AG08395 (cell line): ENCODE data around the gene FBN1.

ENCODE experiments used
- DNase-seq: peaks from one replicate; pipeline ENCODE4 v3.0.0; 2012; ENCODE audit warnings: mixed read lengths, low spot score

The FBN1 gene

GRCh38 chr15:48553559-48553958 is 92.0 kb downstream of the FBN1 start:
- DNase-seq, result no peak

GRCh38 chr15:48550822-48551525 is 94.5 kb downstream of the FBN1 start:
- DNase-seq, result no peak

GRCh38 chr15:48548455-48548854 is 97.1 kb downstream of the FBN1 start:
- no peak for DNase-seq

- DNase-seq, result no peak
Observed at GRCh38 chr15:48547286-48547685, 98.2 kb downstream of the FBN1 start.

- DNase-seq, result no peak
Observed at GRCh38 chr15:48546296-48546695, 99.2 kb downstream of the FBN1 start.

- no peak for DNase-seq
Observed at GRCh38 chr15:48544778-48545177, 100.7 kb downstream of the FBN1 start.

- DNase-seq, result peak; percentile 80
Observed at GRCh38 chr15:48541341-48542278, 103.9 kb downstream of the FBN1 start.

GRCh38 chr15:48540756-48541155 is 104.8 kb downstream of the FBN1 start:
- DNase-seq, result no peak

GRCh38 chr15:48538941-48539340 is 106.6 kb downstream of the FBN1 start:
- no peak for DNase-seq

GRCh38 chr15:48537271-48538113 is 108.0 kb downstream of the FBN1 start:
- DNase-seq, result peak; percentile 29

GRCh38 chr15:48536681-48537091 is 108.8 kb downstream of the FBN1 start:
- peak; percentile 35 for DNase-seq

GRCh38 chr15:48533982-48534381 is 111.5 kb downstream of the FBN1 start:
- DNase-seq, result no peak

- DNase-seq, result no peak
Observed at GRCh38 chr15:48532946-48533345, 112.6 kb downstream of the FBN1 start.

GRCh38 chr15:48530528-48530927 is 115.0 kb downstream of the FBN1 start:
- no peak for DNase-seq

GRCh38 chr15:48528921-48529320 is 116.6 kb downstream of the FBN1 start:
- no peak for DNase-seq

GRCh38 chr15:48527517-48527916 is 118.0 kb downstream of the FBN1 start:
- DNase-seq, result no peak

- DNase-seq, result no peak
Observed at GRCh38 chr15:48522911-48523310, 122.6 kb downstream of the FBN1 start.

- no peak for DNase-seq
Observed at GRCh38 chr15:48522123-48522522, 123.4 kb downstream of the FBN1 start.

- no peak for DNase-seq
Observed at GRCh38 chr15:48520376-48521155, 124.9 kb downstream of the FBN1 start.

- DNase-seq, result no peak
Observed at GRCh38 chr15:48516121-48516520, 129.4 kb downstream of the FBN1 start.

GRCh38 chr15:48515500-48515899 is 130.0 kb downstream of the FBN1 start:
- no peak for DNase-seq
